ENCODE data around the gene ZNG1A. TPM values are rescaled to one million over a fixed set of nuclear protein-coding genes. Genes with fewer than 3 reads are reported as not detected.

Gene ZNG1A
- total RNA-seq, 4 donors from 2014 or later: 27.7 to 40.3 (median 35.6) TPM

DNA sequence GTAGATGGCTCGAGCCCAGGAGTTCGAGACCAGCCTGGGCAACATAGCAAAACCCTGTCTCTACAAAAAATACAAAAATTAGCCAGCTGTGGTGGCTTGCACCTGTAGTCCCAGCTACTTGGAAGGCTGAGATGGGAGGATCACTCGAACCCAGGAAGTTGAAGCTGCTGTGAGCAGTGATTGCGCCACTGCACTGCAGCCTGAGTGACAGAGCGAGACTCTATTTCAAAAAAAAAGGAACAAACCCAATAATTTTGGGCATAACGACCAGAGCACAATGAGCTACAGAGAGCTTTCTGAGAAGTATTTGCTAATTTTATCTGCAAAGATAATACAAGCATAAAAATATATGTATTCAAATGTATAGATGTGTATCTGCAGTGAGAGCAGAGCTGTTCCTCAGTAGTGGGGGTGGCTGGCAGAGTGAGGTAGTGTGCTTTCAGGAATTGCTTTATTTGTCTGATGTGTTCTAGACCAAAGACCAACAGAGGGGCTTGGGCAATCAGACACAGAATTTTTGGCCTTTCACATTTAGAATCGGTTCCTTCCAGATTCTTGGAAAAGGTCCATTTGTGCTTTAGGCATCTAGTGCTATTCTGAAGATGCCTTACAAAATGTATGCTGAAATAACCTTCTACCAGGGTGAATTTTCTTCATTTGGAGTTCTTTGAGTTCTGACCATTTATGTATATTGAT lies 41.0 kb upstream of the ZNG1A start:
- TF ChIP-seq, protein P1, sequence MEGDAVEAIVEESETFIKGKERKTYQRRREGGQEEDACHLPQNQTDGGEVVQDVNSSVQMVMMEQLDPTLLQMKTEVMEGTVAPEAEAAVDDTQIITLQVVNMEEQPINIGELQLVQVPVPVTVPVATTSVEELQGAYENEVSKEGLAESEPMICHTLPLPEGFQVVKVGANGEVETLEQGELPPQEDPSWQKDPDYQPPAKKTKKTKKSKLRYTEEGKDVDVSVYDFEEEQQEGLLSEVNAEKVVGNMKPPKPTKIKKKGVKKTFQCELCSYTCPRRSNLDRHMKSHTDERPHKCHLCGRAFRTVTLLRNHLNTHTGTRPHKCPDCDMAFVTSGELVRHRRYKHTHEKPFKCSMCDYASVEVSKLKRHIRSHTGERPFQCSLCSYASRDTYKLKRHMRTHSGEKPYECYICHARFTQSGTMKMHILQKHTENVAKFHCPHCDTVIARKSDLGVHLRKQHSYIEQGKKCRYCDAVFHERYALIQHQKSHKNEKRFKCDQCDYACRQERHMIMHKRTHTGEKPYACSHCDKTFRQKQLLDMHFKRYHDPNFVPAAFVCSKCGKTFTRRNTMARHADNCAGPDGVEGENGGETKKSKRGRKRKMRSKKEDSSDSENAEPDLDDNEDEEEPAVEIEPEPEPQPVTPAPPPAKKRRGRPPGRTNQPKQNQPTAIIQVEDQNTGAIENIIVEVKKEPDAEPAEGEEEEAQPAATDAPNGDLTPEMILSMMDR (IDR thresholded peaks at IDR 0.05; ENCODE audit: low read depth): no peak

DNA sequence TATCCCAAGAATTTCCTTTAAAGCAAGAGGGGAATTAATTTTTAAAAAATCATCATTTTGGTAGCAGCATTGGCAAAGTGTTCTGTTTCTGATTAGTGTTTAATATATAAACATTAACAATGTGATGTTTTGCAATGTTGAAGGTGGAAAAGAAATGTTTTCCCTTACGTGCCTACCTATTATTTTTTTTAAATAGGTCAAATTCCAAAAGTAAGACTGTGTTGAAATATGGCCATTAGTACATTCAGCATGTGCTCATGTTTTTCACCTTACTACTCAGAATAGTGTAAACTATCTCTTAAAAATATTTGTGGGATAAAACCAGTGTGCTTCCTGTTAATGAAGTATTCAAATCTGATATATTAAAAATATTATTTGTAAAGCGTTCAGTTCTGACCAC lies 39.1 kb upstream of the ZNG1A start:
- TF ChIP-seq, protein P1 (IDR thresholded peaks at IDR 0.05; ENCODE audit: low read depth): no peak

- TF ChIP-seq, protein P1 (IDR thresholded peaks at IDR 0.05; ENCODE audit: low read depth): no peak
These were observed 38.0 kb upstream of the ZNG1A start for GRCh38 chr9:216866-217265.

DNA sequence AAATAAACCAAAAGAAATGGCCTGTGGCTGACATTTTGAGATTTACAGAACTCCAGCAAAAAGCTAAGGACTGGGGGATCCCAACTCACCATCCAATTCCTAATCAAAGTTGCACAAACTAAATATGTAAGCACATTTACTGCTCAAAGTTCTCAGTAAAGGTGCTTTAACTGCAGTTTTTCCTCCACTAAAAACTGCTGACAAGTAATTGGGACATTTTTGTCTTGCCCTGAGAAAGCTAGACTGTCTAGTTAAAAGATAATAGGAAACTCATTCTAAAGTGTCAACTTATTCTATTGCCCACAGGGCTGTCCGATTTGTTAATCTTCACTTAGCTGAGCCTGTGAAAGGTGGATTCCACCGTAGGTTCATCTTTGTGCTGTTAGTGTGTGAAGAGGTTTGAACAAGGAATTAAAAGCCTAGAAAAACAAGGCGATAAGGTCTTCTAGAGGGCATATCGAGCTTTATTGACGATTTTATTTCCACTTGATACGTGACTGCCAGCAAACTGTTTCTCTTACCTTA lies 36.8 kb upstream of the ZNG1A start:
- TF ChIP-seq, protein P1 (IDR thresholded peaks at IDR 0.05; ENCODE audit: low read depth): no peak

- TF ChIP-seq, protein P1 (IDR thresholded peaks at IDR 0.05; ENCODE audit: low read depth): no peak
These were observed 36.0 kb upstream of the ZNG1A start, which contains the start of gene DOCK8 for GRCh38 chr9:214648-215493. TSS of gene DOCK8 (plus strand) at chr9:214865. CDS start at chr9:214977, 112 bp downstream.

DNA sequence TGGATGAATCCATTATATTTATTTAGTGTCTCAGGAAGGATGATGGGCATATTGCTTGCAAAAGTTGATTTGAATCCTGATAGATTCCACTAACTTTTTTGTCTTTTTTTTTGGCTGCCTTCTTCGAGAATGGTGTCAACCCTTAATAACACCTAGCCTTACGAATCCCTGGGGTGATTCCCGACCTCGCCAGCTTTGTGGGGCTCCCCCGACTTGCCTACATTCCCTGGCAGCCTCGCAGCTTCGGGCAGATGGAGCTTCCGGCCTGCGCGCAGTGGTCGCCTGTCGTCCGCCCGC lies 35.4 kb upstream of the ZNG1A start:
- TF ChIP-seq, protein P1 (IDR thresholded peaks at IDR 0.05; ENCODE audit: low read depth): no peak

- TF ChIP-seq, protein P1 (IDR thresholded peaks at IDR 0.05; ENCODE audit: low read depth): no peak
These were observed 33.4 kb upstream of the ZNG1A start for GRCh38 chr9:212297-212696.

Data from subcutaneous adipose tissue (tissue), 4 donors.